ENCODE measurements around the gene DGCR8.

DGCR8 gene

DNA sequence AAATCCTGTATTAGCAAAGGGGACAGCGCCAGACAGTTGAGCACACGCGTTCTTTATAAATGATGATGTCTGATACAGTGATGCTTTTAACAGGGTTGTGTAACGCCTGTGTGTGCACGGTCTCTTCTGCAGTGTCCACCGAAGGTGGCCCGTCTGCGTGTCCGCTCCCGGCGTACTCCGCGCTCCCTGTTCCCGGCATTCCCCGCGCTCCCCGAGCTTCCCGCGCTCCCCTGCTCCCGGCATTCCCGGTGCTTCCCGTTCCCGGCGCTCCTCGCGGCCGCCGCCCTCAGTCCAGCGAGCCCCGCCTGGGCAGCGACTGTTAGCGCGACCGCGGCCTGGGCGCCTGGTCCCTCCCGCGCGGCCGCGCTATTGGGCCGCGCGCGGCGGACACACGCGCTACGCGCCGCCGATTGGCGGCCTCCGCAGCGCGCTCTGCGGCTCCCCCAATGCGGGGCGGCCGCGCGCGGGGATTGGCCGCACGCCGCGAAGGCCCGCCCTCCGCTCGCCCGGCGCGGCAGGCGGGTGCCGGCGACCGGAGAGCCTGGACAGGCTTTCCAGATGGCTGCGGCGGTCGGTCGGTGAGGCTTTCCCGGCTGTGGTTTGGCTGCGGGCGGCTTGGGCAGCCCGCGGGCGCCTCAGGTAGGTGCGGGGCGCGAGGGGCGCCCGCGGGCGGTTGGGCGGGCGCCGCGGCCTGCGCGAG is at the start of gene DGCR8:
Gene DGCR8, plus strand, starts transcription at position 497 of the 700 bp plus-strand sequence. CDS start 5,723 bp downstream, outside the sequence.
- DNase-seq = peak; percentile 55

DNA sequence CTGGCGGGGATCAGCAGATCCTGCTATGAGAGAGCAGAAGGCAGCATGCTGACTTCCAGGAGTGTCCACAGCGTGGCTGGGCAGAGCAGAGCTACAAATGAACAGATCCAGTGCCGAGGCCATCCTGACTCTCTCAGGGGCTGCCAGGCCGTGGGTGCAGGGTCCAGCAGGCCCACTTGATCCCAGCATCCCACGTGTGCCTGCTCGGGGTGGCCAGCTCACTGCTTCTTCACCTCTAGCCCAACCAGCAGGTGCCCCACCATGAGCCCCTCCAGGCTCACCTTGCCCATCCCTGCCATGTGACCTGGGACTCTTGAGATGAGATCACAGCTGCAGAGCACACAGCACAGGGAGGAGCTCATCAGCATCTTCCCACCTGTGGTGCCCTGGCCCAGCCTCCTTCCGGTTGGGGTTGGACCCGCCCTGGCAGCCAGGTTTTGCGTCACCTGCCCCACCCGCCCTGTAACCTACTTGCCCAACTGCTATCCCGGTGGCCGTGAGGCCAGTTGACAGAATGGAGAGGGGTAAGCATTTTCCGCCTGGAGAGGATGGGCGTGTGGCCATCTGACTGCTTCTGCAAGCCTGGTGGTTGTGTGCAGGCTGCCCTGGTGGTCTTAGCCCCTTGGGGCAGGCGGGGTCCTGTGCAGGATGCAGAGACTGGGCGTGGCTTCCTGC is 48.2 kb upstream of the DGCR8 start:
- DNase-seq = peak; percentile 52

DNA sequence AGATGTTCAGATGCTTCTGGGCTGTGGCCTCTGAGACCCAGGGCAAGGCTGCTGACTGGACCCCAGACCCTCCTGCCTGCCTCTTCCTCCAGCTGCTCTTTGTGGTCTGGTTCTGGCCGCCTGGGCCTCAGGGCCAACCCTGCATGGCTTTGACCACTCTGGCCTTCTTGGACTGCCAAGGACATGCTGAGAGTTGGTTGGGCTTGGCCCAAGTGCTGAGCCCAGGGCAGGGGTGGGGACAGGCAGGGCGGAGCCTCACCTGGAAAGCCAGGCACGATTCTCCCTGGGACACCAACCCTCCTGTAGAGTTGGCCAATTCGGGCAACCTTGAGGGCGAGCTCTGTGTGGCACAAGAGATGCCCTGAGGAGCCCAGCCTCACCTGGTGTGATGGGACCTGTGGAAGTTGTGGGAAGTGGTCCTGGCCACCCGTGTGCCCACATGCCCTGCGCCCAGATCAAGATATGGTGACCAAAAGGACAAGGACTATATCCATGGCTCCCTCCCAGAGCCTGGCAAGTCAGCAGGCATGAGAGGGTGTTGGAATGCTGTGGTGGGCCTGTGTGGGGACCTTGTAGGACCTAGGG is 47.5 kb upstream of the DGCR8 start:
- no peak for DNase-seq

DNA sequence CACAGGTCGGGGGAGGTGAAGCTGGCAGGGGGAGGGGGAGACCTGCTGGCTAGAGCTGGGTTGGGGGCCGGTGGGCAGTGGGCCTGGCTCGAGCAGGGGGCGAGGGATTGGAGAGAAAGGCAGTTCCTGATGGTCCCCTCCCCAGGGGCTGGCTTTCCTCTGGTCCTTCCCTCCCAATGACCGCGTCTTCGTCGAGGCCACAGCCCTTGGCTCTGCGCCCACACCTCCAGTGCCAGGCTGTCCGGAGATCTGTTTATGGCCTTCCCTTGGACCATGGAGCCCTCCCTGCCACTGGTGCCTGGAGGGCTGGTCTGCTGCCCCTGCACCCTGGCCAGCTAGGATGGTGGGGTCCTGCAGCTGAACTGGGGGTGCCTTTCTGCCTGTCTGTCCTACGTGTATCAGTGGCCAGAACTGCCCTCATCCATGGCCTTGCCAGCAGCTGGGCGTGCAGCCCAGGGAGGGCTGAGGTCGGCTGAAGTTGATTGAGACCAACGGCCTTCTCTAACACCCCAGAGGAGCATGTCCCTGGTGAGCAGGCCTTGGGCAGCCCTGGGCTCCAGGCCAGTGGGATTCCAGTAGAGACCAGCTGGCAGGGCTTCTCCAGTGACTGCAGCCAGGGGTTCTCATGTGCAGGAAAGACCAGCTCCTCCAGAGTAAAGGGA is 46.9 kb upstream of the DGCR8 start:
- no peak for DNase-seq

DNA sequence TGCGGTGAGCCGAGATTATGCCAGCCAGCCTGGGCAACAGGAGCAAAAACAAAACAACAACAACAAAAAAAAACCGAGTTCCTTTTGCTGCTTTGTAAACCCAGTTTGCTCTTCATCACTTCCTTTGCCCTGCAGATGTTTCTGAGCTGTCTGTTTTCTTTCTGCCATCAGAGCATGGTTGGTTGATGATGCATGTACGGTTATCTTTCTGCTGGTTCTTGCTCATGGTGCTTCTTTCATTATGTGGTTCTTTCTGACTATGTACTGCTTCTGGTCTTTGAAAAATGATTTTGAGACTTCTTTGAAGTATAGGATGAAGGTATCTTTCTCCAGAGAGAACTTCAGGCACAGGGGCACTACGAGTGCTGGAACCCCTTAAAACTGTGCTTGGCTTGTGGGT is 45.9 kb upstream of the DGCR8 start:
- DNase-seq = no peak

DNA sequence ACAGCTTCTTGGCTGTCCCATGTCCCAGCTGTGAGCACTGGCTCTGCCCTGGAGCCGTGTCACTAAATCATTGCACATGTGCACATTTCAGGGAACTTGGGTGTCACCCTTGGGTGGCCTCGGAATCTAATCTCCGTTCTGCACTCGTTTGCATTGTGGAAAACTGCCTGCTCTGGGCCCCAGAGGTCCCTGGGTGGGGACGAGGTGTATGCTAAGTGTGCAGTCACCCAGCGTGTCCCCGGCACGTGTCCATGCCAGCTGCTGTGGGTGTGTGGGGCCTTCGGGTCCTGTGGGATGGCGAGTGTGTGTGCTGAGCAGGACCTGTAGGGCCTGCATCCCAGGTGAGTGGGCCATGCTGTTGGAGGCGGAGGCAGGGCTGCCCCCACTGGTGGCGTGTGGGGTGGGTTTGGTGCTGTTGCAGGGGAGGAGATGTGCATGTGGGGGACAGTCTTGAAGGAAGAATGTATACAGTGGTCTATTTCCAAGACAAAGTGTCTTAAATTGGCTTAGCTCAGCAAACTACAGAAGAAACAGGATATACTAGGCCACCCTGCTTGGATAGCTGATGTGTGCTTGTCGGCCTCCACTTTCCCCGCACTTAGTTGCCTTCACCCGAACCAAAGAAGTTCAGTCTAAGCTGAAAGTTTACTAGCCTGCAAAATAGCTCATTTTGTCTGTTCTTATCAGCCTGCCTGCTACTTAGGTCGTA is 44.5 kb upstream of the DGCR8 start:
- no peak for DNase-seq

DNA sequence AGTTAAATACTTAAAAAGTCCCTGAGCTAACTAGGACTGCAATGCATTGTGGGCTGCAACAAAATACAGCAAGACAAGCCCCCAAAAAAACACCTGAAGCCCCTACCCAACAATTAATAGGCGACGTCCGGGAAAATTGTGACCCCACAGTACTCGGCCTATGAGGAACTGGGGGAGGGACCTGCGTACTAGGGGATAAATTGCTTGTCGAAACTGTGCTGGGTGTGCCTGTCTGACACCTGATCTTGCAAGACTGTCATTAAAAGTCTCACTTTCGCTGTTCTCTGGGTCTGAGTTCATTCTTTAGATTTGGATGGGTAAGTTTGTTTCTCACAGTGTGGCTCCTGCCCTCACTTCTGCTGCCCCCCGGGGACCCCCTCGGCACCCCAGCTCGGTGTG is 44.0 kb upstream of the DGCR8 start:
- DNase-seq = no peak

DNA sequence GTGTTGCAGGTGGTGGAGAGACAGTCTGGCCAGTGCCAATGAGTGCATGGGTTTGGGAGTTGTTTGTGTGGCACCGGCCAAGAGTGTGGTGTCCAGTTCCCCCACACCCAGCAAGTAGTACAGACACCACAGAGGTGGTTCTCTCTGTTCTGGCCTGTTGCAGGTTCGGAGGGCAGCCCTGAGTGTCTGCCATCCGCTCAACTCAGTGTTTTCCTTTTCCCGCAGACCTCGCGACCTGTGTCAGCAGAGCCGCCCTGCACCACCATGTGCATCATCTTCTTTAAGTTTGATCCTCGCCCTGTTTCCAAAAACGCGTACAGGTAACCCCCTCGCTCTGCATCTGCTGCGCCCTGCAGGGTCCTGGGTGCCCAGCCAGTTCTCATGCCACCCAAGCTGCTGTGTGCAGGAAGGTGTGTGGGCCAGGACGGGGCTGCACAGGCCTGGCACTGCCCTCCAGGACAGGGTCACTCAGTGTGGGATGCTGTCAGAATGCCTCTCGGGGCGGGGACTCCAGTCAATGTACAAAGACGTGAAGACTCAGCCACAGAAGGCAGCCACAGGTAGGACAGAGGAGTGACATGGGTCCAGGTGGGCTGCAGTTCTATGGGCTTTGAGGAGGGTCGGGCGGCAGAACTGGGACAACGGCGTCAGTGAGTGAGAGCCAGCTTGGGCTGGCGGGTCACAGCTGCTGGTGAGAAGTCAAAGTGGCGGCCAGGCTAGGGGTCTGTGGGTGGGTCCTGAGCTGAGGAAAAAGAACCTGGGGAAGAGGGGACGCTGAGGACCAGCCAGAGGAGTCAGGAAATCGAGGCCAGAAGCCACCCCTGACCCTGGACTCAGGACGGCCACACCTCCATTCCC is 43.3 kb upstream of the DGCR8 start:
- DNase-seq = no peak

DNA sequence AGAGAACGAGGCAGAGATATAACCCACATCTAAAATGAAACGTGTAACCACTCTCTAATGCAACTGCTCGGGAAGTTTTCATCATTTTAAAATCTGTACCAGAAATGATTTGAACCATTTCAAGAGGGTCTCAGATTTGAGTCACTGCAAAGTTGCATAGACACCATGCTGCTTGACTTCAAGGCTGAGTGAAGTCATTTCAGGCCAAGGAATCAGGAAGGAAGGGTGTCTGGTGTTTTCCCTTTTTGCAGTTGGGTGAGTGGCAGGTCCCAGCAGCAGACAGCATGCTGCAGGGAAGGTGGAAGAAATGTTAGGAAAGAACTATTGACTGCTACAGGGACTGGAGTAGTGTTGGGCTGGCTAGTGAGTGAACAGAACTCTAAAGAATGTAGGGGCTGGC is 42.6 kb upstream of the DGCR8 start:
- no peak for DNase-seq

DNA sequence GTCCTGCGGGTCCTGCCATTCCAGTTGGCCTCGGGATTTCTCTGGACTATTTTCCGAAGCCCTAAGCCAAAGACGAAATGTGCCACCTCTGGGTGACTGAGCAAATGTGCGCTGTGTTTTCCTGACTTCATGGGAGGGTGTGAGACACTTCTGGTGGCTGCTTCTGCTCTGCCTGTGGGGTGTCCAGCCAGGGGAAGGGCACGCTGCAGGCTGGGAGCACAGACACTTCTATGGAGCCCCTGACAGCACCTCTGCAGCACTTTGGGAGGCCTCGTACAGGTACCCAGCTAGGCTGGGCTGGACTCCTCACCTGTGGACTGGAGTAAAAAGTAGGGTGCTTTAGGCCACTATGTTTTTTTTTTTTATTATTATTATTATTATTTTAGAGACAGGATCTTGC is 41.5 kb upstream of the DGCR8 start:
- DNase-seq = no peak

DNA sequence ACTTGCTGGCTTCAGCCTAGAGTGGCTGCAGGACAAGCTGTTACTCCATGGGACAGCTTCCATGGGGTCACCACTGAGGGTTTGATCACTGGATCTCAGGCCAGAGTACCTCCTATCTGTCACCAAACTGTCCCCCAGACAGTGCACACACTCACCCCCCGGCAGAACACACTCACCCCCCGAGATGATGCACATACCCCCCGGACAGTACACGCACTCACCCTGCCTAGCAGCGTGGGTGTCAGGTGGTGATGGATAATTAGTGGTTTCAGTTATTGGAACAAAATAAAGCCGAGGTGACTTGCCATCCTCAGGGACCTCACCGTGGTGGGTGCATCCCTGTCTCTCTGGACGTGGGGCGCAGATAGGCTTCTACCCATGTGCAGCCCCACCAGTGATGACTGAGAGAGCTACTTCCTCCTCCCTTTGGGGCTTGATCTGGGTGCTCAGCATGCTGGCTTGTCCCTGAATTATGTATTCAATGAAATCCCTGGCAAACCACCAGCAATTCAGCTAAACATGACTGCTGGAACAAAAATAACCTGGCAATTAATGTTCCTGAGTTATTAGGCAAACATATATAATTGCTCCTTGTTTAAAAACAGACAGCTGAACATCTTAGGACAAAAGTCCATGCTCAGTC is 40.2 kb upstream of the DGCR8 start:
- DNase-seq = no peak

DNA sequence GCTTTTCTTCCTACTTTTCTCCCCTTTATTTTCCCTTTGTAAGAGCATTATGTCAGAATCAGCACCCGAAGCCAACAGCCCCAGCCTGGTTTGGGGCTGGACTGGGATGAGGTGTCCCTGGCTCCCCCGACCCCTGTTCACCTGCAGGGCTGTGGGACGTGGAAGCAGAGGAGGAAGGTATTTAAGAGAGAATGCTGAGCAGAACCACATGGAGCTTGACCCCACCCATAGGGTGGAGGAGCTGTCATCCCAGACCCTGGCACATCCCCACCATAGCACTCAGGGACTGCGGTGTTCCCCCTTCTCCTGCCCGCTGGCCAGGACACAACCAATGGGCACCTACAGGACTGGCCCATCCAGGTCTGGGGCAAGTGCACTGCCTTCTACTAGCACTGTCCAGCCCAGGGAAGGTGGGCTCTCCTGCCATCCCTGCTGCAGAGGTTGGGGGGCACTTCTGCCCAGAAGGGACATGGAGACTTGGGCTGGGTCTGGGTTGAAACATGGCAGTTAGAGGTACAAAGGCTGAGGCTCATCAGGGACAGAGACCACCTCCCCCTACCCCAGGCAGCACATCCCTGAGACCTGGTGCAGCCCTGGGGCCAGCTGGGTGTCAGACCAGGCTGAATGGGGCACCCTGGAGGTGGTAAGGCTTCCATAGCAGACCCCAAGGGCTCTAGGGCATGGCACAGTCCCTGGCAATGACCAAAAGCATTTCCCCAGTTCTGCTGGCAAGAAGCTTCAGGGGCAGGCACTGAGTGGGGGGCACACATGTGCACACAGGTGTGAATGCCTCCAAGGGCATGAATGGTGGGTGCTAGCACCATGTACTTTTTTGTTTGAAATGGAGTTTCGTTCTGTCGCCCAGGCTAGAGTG is 39.5 kb upstream of the DGCR8 start:
- no peak for DNase-seq

DNA sequence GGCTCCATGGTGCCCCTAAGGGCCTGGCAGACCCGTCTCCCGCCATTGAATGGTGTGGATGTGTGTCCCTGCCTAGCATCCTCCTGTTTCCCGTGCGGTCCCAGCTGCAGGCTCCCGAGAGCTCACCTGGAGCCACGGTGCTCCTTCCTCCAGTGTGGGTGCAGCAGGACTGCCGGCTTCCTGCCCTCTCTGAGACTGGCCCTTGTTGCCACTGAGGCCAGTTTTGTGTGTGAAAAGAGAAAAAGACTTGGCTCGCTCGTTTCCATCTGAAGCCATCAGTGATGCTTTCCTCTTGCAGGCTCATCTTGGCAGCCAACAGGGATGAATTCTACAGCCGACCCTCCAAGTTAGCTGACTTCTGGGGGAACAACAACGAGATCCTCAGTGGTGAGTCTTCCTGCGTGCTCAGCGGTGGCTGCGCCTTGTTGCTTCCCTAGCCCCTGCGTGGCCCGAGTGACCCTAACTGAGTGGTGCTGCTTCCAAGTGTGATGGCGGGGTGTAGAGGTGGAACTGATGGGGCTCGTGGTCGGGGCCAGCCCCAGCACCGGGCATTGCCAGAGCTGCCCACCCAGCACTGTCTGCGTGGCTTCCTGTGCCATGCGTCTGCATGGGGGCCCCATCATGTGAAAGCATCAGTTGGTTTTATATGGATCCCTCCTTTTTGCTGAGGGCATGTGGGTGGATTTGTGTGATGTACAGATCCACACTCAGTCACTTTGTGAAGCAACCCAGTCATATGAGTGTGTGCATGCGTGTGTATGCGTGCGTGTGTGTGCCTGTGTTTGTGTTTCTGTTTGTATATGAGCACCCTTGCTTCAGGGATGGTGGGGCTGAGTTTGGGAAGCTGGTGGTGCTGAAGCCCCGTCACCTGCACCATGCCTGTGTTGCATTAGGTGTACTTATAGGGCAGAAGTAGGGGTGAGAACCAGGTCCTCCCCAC is 36.7 kb upstream of the DGCR8 start:
- no peak for DNase-seq

DNA sequence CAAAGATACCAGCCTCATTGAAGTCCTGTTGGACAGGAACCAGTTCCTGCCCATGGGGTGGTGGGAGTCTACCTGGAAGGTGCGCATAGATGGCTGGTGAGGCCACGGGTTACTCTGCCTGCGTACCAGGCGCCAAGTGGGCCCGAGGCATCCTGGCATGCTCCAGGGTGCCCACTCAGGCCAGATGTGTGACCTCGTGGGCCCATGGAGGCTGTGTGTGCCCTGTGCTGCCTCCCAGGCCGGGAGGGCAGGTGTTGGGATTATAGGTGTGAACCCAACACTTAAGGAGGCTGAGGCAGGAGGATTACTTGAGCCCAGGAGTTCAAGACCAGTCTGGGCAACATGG is 36.1 kb upstream of the DGCR8 start:
- no peak for DNase-seq

DNA sequence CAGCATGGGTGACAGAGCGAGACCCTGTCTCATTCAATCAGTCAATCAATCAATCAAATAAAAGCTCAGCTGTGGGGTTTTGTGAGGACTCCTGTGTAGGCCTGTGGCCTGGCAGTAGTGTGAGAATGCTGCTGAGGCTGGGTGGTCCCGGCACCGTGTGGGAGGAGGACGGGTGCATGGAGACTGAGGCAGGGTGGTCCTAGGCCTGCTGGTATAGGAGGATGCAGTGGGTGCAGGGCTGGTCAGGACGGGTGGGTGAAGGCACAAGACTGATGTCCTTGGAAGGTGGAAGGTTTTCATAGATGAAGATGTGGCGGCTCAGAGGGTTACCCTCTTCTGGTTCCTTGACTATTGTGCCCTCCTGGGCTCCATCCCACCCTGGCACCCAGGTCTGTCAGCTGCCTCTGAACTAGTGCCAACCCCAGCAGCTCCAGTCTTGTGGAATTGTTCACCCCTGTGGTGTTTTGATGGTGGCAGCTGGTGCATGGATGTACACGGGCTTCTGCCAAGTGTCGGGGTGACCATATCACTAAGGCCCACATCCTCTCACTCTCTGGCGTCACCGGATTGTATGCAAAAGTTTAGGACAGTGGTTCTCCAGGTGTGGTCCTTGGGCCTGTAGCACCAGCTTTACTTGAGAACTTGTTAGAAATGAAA is 35.4 kb upstream of the DGCR8 start:
- DNase-seq = no peak

DNA sequence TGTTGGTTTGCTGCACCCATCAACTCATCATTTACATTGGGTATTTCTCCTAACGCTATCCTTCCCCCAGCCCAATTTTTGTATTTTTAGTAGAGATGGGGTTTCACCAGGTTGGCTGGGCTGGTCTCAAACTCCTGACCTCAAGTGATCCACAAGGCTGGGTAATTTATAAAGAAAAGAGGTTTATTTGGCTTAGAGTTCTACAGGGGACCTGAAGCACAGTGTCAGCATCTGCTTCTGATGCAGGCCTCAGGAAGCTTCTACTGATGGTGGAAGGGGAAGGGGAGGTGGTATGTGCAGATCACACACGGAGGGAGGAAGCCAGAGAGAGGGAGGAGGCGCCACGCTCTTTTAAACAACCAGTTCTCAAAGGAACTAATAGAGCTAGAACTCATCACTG is 33.3 kb upstream of the DGCR8 start:
- no peak for DNase-seq

DNA sequence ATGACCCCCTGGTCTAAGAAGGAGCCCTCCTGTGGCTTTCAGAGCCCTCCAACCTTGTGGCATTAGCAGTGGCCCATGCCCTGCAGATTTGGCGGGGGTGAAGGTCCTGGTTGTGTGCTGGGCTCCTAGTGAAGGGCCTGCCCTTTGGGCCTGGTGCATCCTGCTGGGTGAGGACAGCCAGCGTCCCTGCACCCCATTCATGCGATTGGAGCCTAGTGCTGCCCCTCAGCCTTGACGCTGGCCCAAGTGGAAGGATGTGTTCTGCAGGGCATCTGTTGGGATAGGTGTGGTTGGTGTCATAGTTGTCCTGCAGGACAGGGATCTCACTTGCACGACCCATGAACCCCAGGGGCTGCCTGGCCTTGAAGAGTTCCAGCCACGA is 28.1 kb upstream of the DGCR8 start:
- no peak for DNase-seq

DNA sequence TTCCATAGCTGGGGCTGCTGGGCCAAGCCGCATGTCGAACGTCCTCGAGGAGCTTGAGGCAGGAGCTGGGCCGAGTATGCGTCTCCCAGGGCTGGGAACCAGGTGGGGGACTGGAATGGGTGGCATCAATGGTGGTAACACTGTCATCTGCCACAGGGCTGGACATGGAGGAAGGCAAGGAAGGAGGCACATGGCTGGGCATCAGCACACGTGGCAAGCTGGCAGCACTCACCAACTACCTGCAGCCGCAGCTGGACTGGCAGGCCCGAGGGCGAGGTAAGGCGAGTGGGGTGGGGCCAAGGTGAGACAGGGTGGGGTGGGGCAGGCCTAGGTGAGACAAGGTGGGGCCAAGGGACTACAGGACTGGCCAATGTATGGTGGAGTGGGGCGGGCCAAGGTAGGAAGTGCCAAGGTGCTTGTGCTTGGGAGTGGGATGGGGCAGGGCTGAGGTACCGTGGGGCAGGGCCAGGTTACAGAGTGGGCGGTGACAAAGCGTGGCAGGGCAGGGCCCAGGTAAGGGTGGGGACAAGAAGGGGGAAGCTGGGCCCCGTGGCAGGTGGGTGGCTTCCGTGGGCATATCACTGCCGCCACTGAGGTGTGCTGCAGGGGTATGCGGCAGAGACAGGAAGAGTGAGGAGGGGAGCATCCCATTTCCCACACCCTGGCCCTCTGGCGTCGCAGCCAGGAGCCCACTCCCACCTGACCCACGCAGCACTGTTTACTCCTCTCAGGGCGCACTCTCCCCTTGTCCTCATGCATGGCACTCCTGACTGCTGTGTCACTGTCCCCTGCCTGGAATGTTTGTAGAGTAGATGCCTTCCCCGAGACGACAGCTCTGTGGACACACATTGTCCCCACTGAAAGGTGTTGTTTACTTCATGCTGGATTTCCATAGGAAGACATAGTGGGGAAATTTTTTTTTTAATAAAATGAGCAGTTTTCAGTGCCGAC is 27.5 kb upstream of the DGCR8 start:
- DNase-seq = no peak
